Liver (tissue), 9 donors: ENCODE measurements around the gene GRAMD4. TPM values are rescaled to one million over a fixed set of nuclear protein-coding genes. Genes with fewer than 3 reads are reported as not detected.
A peak's percentile ranks its signal among the peaks of the same experiment; 100 is the strongest.

Source experiments
- DNase-seq: peaks from one replicate; pipeline ENCODE4 v3.0.0-alpha.2; 2017; ENCODE audit warnings: low spot score
- H3K27ac ChIP-seq, 2 donors: one replicate each; pipeline ENCODE4 v1.7.0; 2013; ENCODE audit warnings: inconsistent platforms in 2 of 2, low read length in 2 of 2, control low read depth in 1 of 2, low read depth in 1 of 2, mild to moderate bottlenecking in 1 of 2
- H3K27me3 ChIP-seq, 4 donors: one replicate each; pipeline versions ENCODE4 v1.6.1 to v1.7.0; 2013; ENCODE audit warnings: low read length in 3 of 4, inconsistent platforms in 1 of 4, mild to moderate bottlenecking in 1 of 4, moderate library complexity in 1 of 4; ENCODE audit not compliant: control insufficient read depth in 4 of 4, insufficient read depth in 4 of 4
- H3K36me3 ChIP-seq, 4 donors: one replicate each; pipeline versions ENCODE4 v1.6.1 to v1.7.0; 2013; ENCODE audit warnings: low read length in 3 of 4, mild to moderate bottlenecking in 3 of 4, low read depth in 1 of 4, moderate library complexity in 1 of 4; ENCODE audit not compliant: control insufficient read depth in 4 of 4, insufficient read depth in 3 of 4
- H3K4me1 ChIP-seq, 4 donors: one replicate each; pipeline versions ENCODE4 v1.6.1 to v1.7.0; 2013; ENCODE audit warnings: low read length in 3 of 4, mild to moderate bottlenecking in 3 of 4, moderate library complexity in 1 of 4; ENCODE audit not compliant: control insufficient read depth in 4 of 4, insufficient read depth in 4 of 4
- H3K4me3 ChIP-seq, 3 donors: one replicate each; pipeline versions ENCODE4 v1.6.1 to v1.7.0; 2013; ENCODE audit warnings: low read length in 3 of 3, control low read depth in 1 of 3, low read depth in 1 of 3, mild to moderate bottlenecking in 1 of 3
- H3K9ac ChIP-seq, 2 donors: one replicate each; pipeline ENCODE4 v1.7.0; 2013; ENCODE audit warnings: low read length in 2 of 2, mild to moderate bottlenecking in 2 of 2, moderate library complexity in 2 of 2, control low read depth in 1 of 2, low read depth in 1 of 2
- H3K9me3 ChIP-seq, 4 donors: one replicate each; pipeline versions ENCODE4 v1.6.1 to v1.7.0; 2013; ENCODE audit warnings: low read length in 3 of 4; ENCODE audit not compliant: control insufficient read depth in 4 of 4
- EGR1 ChIP-seq, 2 donors: IDR thresholded peaks; 2 replicates each; pipeline ENCODE4 v1.6.1; 2016 to 2018; ENCODE audit warnings: antibody characterized with exemption in 2 of 2, low read depth in 2 of 2
- FOXA1 ChIP-seq: IDR thresholded peaks from 2 replicates; pipeline ENCODE4 v1.6.1; 2016; ENCODE audit warnings: antibody characterized with exemption
- HNF4A ChIP-seq, 2 donors: conservative IDR thresholded peaks; 2 replicates each; pipeline ENCODE4 v1.6.1; 2016; ENCODE audit warnings: antibody characterized with exemption in 2 of 2, mild to moderate bottlenecking in 2 of 2
- HNF4G ChIP-seq: IDR thresholded peaks from 2 replicates; pipeline ENCODE4 v1.6.1; 2016; ENCODE audit warnings: antibody characterized with exemption
- JUND ChIP-seq, 2 donors: IDR thresholded peaks; 2 replicates each; pipeline ENCODE4 v1.6.1; 2016; ENCODE audit warnings: antibody characterized with exemption in 2 of 2
- NR2F2 ChIP-seq: IDR thresholded peaks from 2 replicates; pipeline ENCODE4 v1.6.1; 2016; ENCODE audit warnings: antibody characterized with exemption
- RAD21 ChIP-seq, 2 donors: IDR thresholded peaks; 2 replicates each; pipeline ENCODE4 v1.6.1; 2016; ENCODE audit warnings: antibody characterized with exemption in 2 of 2, mild to moderate bottlenecking in 2 of 2
- SP1 ChIP-seq: IDR thresholded peaks from 2 replicates; pipeline ENCODE4 v1.6.1; 2018; ENCODE audit warnings: antibody characterized with exemption, mild to moderate bottlenecking
- TAF1 ChIP-seq: conservative IDR thresholded peaks from 2 replicates; pipeline ENCODE4 v1.6.1; 2016; ENCODE audit warnings: antibody characterized with exemption, mild to moderate bottlenecking
- WGBS: extraction: QIAGEN DNeasy Blood & Tissue Kit; methylation state at CpG from one replicate; pipeline ENCODE4 v1.1.7; 2013; 5-methylcytosine and 5-hydroxymethylcytosine counted together
- polyA plus RNA-seq, 2 donors: library from polyadenylated mRNA; stranded (reverse) in 1 of 2; unstranded in 1 of 2; fragments of 200-250 nt in 1 of 2; fragments of >200 nt in 1 of 2; fragmentation: Nextera tagmentation in 1 of 2; extraction: Ambion mirVana in 1 of 2; gene quantifications; one replicate each; pipeline versions ENCODE4 v1.2.1 to v1.2.3, GENCODE V29; 2013 to 2015
- total RNA-seq, 2 donors: library from RNA; depleted of rRNA; stranded (reverse); fragments of >200 nt; gene quantifications; one replicate each; pipeline ENCODE4 v1.2.3, GENCODE V29; 2014
- TF ChIP-seq, protein P1 (sequence below): fragments of 150-350 bp; IDR thresholded peaks from 2 replicates; pipeline ENCODE4 v1.5.1; 2017; ENCODE audit warnings: improper control_type of control experiment, low read depth, low read length; ENCODE audit not compliant: missing input control
- TF ChIP-seq, protein P2 (sequence below): IDR thresholded peaks from 2 replicates; pipeline ENCODE4 v1.6.1; 2016; ENCODE audit warnings: antibody characterized with exemption, mild to moderate bottlenecking
- TF ChIP-seq, protein P3 (sequence below): IDR thresholded peaks from 2 replicates; pipeline ENCODE4 v1.6.1; 2016; ENCODE audit warnings: antibody characterized with exemption
- TF ChIP-seq, protein P4 (sequence below): IDR thresholded peaks from 2 replicates; pipeline ENCODE4 v1.6.1; 2016; ENCODE audit warnings: antibody characterized with exemption
- TF ChIP-seq, protein P5 (sequence below): IDR thresholded peaks from 2 replicates; pipeline ENCODE4 v1.6.1; 2016; ENCODE audit warnings: antibody characterized with exemption
- donor health status: healthy.
- donor health status: healthy.
- donor health status: healthy.
- donor health status: healthy.
- donor health status: healthy.

The GRAMD4 gene
- total and polyA plus RNA-seq, 4 donors: 2.7 to 53.5 (median 21.6) TPM

DNA sequence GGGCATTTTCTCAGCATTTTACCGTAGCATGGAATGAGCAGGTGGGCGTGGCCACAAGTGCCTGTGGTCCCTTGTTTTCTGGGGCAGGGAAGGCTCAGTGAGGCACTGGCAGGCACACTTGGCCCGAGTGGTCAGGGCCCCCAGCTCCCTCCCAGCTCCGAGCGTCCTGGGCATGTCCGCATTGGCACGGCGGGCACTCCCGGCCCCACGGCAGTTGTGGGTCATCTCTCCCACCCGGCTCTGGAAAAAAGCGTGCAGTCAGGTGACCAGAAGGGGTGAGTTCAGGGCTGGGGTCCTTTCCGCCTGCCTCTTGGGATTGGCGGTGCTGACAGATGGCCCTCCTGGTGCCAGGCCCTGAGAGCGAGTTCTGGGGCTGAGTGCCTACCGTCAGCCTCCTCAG is 55.8 kb downstream of the GRAMD4 start:
- TF ChIP-seq RAD21 (IDR thresholded peaks at IDR 0.05): no peak
- TF ChIP-seq, protein P1, sequence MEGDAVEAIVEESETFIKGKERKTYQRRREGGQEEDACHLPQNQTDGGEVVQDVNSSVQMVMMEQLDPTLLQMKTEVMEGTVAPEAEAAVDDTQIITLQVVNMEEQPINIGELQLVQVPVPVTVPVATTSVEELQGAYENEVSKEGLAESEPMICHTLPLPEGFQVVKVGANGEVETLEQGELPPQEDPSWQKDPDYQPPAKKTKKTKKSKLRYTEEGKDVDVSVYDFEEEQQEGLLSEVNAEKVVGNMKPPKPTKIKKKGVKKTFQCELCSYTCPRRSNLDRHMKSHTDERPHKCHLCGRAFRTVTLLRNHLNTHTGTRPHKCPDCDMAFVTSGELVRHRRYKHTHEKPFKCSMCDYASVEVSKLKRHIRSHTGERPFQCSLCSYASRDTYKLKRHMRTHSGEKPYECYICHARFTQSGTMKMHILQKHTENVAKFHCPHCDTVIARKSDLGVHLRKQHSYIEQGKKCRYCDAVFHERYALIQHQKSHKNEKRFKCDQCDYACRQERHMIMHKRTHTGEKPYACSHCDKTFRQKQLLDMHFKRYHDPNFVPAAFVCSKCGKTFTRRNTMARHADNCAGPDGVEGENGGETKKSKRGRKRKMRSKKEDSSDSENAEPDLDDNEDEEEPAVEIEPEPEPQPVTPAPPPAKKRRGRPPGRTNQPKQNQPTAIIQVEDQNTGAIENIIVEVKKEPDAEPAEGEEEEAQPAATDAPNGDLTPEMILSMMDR: no peak
- no peak for TF ChIP-seq HNF4A (conservative IDR thresholded peaks at IDR 0.05)
- TF ChIP-seq, protein P2, sequence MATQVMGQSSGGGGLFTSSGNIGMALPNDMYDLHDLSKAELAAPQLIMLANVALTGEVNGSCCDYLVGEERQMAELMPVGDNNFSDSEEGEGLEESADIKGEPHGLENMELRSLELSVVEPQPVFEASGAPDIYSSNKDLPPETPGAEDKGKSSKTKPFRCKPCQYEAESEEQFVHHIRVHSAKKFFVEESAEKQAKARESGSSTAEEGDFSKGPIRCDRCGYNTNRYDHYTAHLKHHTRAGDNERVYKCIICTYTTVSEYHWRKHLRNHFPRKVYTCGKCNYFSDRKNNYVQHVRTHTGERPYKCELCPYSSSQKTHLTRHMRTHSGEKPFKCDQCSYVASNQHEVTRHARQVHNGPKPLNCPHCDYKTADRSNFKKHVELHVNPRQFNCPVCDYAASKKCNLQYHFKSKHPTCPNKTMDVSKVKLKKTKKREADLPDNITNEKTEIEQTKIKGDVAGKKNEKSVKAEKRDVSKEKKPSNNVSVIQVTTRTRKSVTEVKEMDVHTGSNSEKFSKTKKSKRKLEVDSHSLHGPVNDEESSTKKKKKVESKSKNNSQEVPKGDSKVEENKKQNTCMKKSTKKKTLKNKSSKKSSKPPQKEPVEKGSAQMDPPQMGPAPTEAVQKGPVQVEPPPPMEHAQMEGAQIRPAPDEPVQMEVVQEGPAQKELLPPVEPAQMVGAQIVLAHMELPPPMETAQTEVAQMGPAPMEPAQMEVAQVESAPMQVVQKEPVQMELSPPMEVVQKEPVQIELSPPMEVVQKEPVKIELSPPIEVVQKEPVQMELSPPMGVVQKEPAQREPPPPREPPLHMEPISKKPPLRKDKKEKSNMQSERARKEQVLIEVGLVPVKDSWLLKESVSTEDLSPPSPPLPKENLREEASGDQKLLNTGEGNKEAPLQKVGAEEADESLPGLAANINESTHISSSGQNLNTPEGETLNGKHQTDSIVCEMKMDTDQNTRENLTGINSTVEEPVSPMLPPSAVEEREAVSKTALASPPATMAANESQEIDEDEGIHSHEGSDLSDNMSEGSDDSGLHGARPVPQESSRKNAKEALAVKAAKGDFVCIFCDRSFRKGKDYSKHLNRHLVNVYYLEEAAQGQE: no peak
- TF ChIP-seq, protein P3, sequence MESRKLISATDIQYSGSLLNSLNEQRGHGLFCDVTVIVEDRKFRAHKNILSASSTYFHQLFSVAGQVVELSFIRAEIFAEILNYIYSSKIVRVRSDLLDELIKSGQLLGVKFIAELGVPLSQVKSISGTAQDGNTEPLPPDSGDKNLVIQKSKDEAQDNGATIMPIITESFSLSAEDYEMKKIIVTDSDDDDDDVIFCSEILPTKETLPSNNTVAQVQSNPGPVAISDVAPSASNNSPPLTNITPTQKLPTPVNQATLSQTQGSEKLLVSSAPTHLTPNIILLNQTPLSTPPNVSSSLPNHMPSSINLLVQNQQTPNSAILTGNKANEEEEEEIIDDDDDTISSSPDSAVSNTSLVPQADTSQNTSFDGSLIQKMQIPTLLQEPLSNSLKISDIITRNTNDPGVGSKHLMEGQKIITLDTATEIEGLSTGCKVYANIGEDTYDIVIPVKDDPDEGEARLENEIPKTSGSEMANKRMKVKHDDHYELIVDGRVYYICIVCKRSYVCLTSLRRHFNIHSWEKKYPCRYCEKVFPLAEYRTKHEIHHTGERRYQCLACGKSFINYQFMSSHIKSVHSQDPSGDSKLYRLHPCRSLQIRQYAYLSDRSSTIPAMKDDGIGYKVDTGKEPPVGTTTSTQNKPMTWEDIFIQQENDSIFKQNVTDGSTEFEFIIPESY: no peak
- Histone ChIP-seq H3K9me3 (no peaks in the 10 kb centered on the region), H3K36me3 (peaks cover 8 to 46% (median 15%) of the 10 kb centered on the region in 4 donors), H3K27me3 (no peaks in the 10 kb centered on the region), H3K4me3 (no peak overlapping the region), H3K9ac (no peak overlapping the region), H3K4me1 (peaks cover 0 to 5% (median under 1%) of the 10 kb centered on the region in 4 donors), H3K27ac (no peak overlapping the region)
- no peak for DNase-seq
- WGBS: 98% methylated on average over 16 of the region's 16 CpGs

DNA sequence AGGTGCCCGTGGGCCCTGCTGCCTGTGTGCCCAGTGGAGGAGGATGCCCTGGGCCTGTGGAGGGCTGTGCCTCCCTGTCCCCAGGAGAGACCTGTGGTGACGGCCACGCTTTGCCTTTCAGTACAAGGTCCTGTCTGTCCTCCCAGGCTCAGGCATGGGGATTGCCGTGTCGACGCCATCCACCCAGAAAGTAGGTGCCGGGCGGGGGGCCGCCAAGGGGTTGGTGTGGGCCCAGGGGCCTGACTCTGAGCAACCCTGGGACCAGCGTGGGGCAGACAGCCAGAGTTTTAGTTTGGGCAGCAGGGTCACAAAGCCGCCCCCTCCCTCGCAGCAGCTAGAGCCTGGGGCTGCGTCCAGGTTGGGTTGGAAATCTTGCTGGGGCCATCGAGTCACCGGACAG is 56.3 kb downstream of the GRAMD4 start:
- Histone ChIP-seq H3K27ac (peak overlapping the region; percentile 19 to 28), H3K4me1 (peaks cover 0 to 5% (median under 1%) of the 10 kb centered on the region in 4 donors), H3K9me3 (no peaks in the 10 kb centered on the region), H3K4me3 (no peak overlapping the region), H3K36me3 (peaks cover 7 to 46% (median 14%) of the 10 kb centered on the region in 4 donors), H3K9ac (no peak overlapping the region), H3K27me3 (no peaks in the 10 kb centered on the region)
- TF ChIP-seq JUND (IDR thresholded peaks at IDR 0.05) (no peak), EGR1 (IDR thresholded peaks at IDR 0.05; ENCODE audit: low read depth in 2 of 2) (no peak), NR2F2 (no peak), FOXA1 (no peak), HNF4G (no peak), RAD21 (IDR thresholded peaks at IDR 0.05) (no peak), SP1 (no peak), TAF1 (no peak)
- TF ChIP-seq, protein P4, sequence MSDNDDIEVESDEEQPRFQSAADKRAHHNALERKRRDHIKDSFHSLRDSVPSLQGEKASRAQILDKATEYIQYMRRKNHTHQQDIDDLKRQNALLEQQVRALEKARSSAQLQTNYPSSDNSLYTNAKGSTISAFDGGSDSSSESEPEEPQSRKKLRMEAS: no peak
- TF ChIP-seq, protein P5, sequence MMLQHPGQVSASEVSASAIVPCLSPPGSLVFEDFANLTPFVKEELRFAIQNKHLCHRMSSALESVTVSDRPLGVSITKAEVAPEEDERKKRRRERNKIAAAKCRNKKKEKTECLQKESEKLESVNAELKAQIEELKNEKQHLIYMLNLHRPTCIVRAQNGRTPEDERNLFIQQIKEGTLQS: no peak
- TF ChIP-seq, protein P3: no peak
- DNase-seq: no peak
- WGBS: 87% methylated on average over 15 of the region's 15 CpGs
